Fibroblast of lung (primary cell): ENCODE measurements around the gene FRMD7. TPM values are rescaled to one million over a fixed set of nuclear protein-coding genes. Genes with fewer than 3 reads are reported as not detected.
"Not testable (repeated sequence)": the region's sequence is repeated elsewhere in the genome, so short reads cannot be mapped to it uniquely, and the experiment has no call there.

Experiments
- DNase-seq, 2 donors: peaks; one replicate each; pipeline versions ENCODE4 v3.0.0 to v3.0.0-alpha.2; 2010; ENCODE audit warnings: low read depth in 2 of 2
- H2AFZ ChIP-seq: 2 replicates; pipeline ENCODE4 v1.5.1; 2012; ENCODE audit warnings: low read length, control low read depth, inconsistent platforms
- H3K27ac ChIP-seq: 2 replicates; pipeline ENCODE4 v1.5.1; 2011; ENCODE audit warnings: low read length, control low read depth; ENCODE audit not compliant: insufficient read depth
- H3K27me3 ChIP-seq: 2 replicates; pipeline ENCODE4 v1.5.1; 2011; ENCODE audit warnings: mild to moderate bottlenecking, low read length; ENCODE audit not compliant: control insufficient read depth, insufficient read depth
- H3K36me3 ChIP-seq: 2 replicates; pipeline ENCODE4 v1.5.1; 2011; ENCODE audit warnings: low read length; ENCODE audit not compliant: control insufficient read depth, insufficient read depth
- H3K4me1 ChIP-seq: 2 replicates; pipeline ENCODE4 v1.5.1; 2011; ENCODE audit warnings: low read length; ENCODE audit not compliant: control insufficient read depth, insufficient read depth; ENCODE audit errors: extremely low read depth
- H3K4me2 ChIP-seq: 2 replicates; pipeline ENCODE4 v1.5.1; 2011; ENCODE audit warnings: low read length, control low read depth; ENCODE audit not compliant: insufficient read depth; ENCODE audit errors: extremely low read depth
- H3K4me3 ChIP-seq, 4 experiments: fragments of 200-600 bp in 1 of 4; sonication (generic) in 1 of 4; replicated peaks in 1 of 4; 2 replicates each; pipeline ENCODE4 v1.5.1; 2011 to 2016; ENCODE audit warnings: low read length in 4 of 4, low read depth in 3 of 4, mild to moderate bottlenecking in 3 of 4, control low read depth in 2 of 4, inconsistent platforms in 1 of 4, mixed read lengths in 1 of 4; ENCODE audit not compliant: insufficient read depth in 1 of 4; ENCODE audit errors: control extremely low read depth in 1 of 4
- H3K79me2 ChIP-seq: 2 replicates; pipeline ENCODE4 v1.5.1; 2012; ENCODE audit warnings: mild to moderate bottlenecking, low read length, inconsistent platforms; ENCODE audit not compliant: control insufficient read depth, insufficient read depth
- H3K9ac ChIP-seq: 2 replicates; pipeline ENCODE4 v1.5.1; 2011; ENCODE audit warnings: mild to moderate bottlenecking, low read length, control low read depth; ENCODE audit not compliant: insufficient read depth
- H3K9me3 ChIP-seq: 2 replicates; pipeline ENCODE4 v1.5.1; 2012; ENCODE audit warnings: low read depth, low read length; ENCODE audit not compliant: control insufficient read depth, insufficient read depth
- H4K20me1 ChIP-seq: 2 replicates; pipeline ENCODE4 v1.5.1; 2011; ENCODE audit warnings: low read length; ENCODE audit not compliant: control insufficient read depth, insufficient read depth; ENCODE audit errors: extremely low read depth
- CTCF ChIP-seq, 2 donors: IDR thresholded peaks in 1 of 2; conservative IDR thresholded peaks in 1 of 2; 1 replicate in 1 of 2; 2 replicates in 1 of 2; pipeline ENCODE4 v1.5.1; 2011 to 2012; ENCODE audit warnings: low read length in 2 of 2, control low read depth in 1 of 2, inconsistent platforms in 1 of 2, low read depth in 1 of 2, mild to moderate bottlenecking in 1 of 2
- EZH2 ChIP-seq: IDR thresholded peaks from 2 replicates; pipeline ENCODE4 v1.5.1; 2012; ENCODE audit warnings: low read length, control low read depth, mild to moderate bottlenecking; ENCODE audit errors: missing control alignments
- polyA plus RNA-seq, 2 donors: library from polyadenylated mRNA; depleted of rRNA in 1 of 2; stranded (reverse) in 1 of 2; unstranded in 1 of 2; fragments of >200 nt; gene quantifications; 2 replicates each; pipeline ENCODE4 v1.2.1, GENCODE V29; 2011 to 2012; ENCODE audit warnings: missing spikeins in 1 of 2
- total RNA-seq: library from RNA; depleted of rRNA; stranded (reverse); fragments of >200 nt; gene quantifications from 2 replicates; pipeline ENCODE4 v1.2.1, GENCODE V29; 2014

FRMD7 gene
- total and polyA plus RNA-seq, 2 donors (not counting 1 experiment from before 2014, with no cell fraction given): under 0.01 to 0.10 TPM

- Histone ChIP-seq H3K4me1 (no peaks in the 10 kb centered on the region), H3K9ac (no peak overlapping the region), H3K9me3 (no peaks in the 10 kb centered on the region), H4K20me1 (no peaks in the 10 kb centered on the region), H2AFZ (no peak overlapping the region), H3K27ac (no peak overlapping the region), H3K36me3 (no peaks in the 10 kb centered on the region), H3K4me2 (no peak overlapping the region), H3K4me3 (no peak overlapping the region), H3K27me3 (no peaks in the 10 kb centered on the region), H3K79me2 (no peaks in the 10 kb centered on the region)
- DNase-seq: no peak
- TF ChIP-seq CTCF (conservative IDR thresholded peaks at IDR 0.05 in 1 of 2, IDR thresholded peaks at IDR 0.05 in 1 of 2; ENCODE audit: low read depth in 1 of 2, low read length in 2 of 2) (no peak), EZH2 (no peak)
These were observed 20.5 kb downstream of the FRMD7 start for GRCh38 chrX:132107291-132107690.

GRCh38 chrX:132101799-132102198 is 26.0 kb downstream of the FRMD7 start:
- H3K27ac ChIP-seq: no peak overlapping the region
- no peaks in the 10 kb centered on the region for H3K36me3 ChIP-seq
- H3K9ac ChIP-seq: no peak overlapping the region
- no peak overlapping the region for H3K4me3 ChIP-seq
- H3K27me3 ChIP-seq: no peaks in the 10 kb centered on the region
- H3K79me2 ChIP-seq: no peaks in the 10 kb centered on the region
- H2AFZ ChIP-seq: no peak overlapping the region
- H4K20me1 ChIP-seq: no peaks in the 10 kb centered on the region
- H3K9me3 ChIP-seq: no peaks in the 10 kb centered on the region
- TF ChIP-seq CTCF (conservative IDR thresholded peaks at IDR 0.05 in 1 of 2, IDR thresholded peaks at IDR 0.05 in 1 of 2; ENCODE audit: low read depth in 1 of 2, low read length in 2 of 2) (no peak), EZH2 (no peak)
- no peaks in the 10 kb centered on the region for H3K4me1 ChIP-seq
- no peak for DNase-seq
- H3K4me2 ChIP-seq: no peak overlapping the region

- Histone ChIP-seq H4K20me1 (no peaks in the 10 kb centered on the region), H3K4me2 (no peak overlapping the region), H3K79me2 (no peaks in the 10 kb centered on the region), H3K27ac (no peak overlapping the region), H2AFZ (no peak overlapping the region), H3K4me1 (no peaks in the 10 kb centered on the region), H3K9ac (no peak overlapping the region), H3K27me3 (no peaks in the 10 kb centered on the region), H3K9me3 (no peaks in the 10 kb centered on the region), H3K36me3 (no peaks in the 10 kb centered on the region), H3K4me3 (no peak overlapping the region)
- TF ChIP-seq CTCF (conservative IDR thresholded peaks at IDR 0.05 in 1 of 2, IDR thresholded peaks at IDR 0.05 in 1 of 2; ENCODE audit: low read depth in 1 of 2, low read length in 2 of 2) (no peak), EZH2 (no peak)
- DNase-seq: no peak
These were observed 26.6 kb downstream of the FRMD7 start for GRCh38 chrX:132101206-132101605.

DNA sequence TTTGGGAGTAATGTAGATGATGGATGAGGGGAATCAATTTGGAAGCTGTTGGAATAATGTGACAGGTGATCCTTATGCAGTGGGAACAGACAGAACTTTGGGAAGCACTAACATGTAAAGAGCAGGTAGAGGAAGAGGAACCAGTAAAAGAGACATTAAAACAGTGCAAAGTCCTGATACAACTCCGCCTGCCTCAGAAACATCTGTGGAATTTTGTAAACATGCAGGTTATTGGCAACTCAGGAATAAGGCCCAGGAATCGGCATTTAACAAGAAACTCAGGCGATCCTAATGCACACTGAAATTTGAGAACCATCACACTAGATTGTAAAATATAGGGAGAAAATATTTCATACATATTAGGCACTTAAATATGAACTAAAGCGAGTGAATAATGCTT is 29.1 kb downstream of the FRMD7 start:
- H3K27ac ChIP-seq, H4K20me1 ChIP-seq, H3K27me3 ChIP-seq, H2AFZ ChIP-seq, H3K9me3 ChIP-seq, H3K4me2 ChIP-seq, H3K4me1 ChIP-seq, H3K36me3 ChIP-seq, H3K4me3 ChIP-seq, DNase-seq, H3K79me2 ChIP-seq, H3K9ac ChIP-seq: not testable (repeated sequence)
